NCI-H1436 (cell line): Measurements from ENCODE around the gene ARSG.
A peak's percentile ranks its signal among the peaks of the same experiment; 100 is the strongest.

ENCODE experiments used
- DNase-seq: peaks from one replicate; lab custom pipeline; 2025; lab: John Stamatoyannopoulos, UW

ARSG gene

GRCh38 chr17:68428498-68429172 lies 137.3 kb downstream of the ARSG start:
- DNase-seq = peak; percentile 53

GRCh38 chr17:68429881-68430280 lies 138.6 kb downstream of the ARSG start:
- DNase-seq = no peak

- DNase-seq = no peak
Observed at GRCh38 chr17:68431045-68431608, 139.8 kb downstream of the ARSG start.

- peak; percentile 59 for DNase-seq
Observed at GRCh38 chr17:68431661-68432071, 140.4 kb downstream of the ARSG start.

GRCh38 chr17:68432086-68432864 lies 141.0 kb downstream of the ARSG start:
- DNase-seq = no peak

- no peak for DNase-seq
Observed at GRCh38 chr17:68433211-68433610, 141.9 kb downstream of the ARSG start.

GRCh38 chr17:68433911-68434508 lies 142.7 kb downstream of the ARSG start:
- DNase-seq = no peak

GRCh38 chr17:68435361-68435760 lies 144.1 kb downstream of the ARSG start:
- DNase-seq = no peak

- DNase-seq = peak; percentile 82
Observed at GRCh38 chr17:68435876-68436842, 144.9 kb downstream of the ARSG start.

- DNase-seq = no peak
Observed at GRCh38 chr17:68437979-68438822, 146.9 kb downstream of the ARSG start.

- no peak for DNase-seq
Observed at GRCh38 chr17:68439656-68440290, 148.5 kb downstream of the ARSG start.

- no peak for DNase-seq
Observed at GRCh38 chr17:68440526-68440925, 149.2 kb downstream of the ARSG start.

- DNase-seq = no peak
Observed at GRCh38 chr17:68441070-68441770, 149.9 kb downstream of the ARSG start.

- DNase-seq = no peak
Observed at GRCh38 chr17:68443972-68444464, 152.7 kb downstream of the ARSG start.

GRCh38 chr17:68445671-68446070 lies 154.4 kb downstream of the ARSG start:
- DNase-seq = no peak

- no peak for DNase-seq
Observed at GRCh38 chr17:68446626-68447041, 155.3 kb downstream of the ARSG start.

- DNase-seq = no peak
Observed at GRCh38 chr17:68449021-68449739, 157.9 kb downstream of the ARSG start.

- peak; percentile 44 for DNase-seq
Observed at GRCh38 chr17:68450391-68450790, 159.1 kb downstream of the ARSG start.

- DNase-seq = no peak
Observed at GRCh38 chr17:68450801-68451200, 159.5 kb downstream of the ARSG start.
